ENCODE data around the gene TFIP11.

The TFIP11 gene

DNA sequence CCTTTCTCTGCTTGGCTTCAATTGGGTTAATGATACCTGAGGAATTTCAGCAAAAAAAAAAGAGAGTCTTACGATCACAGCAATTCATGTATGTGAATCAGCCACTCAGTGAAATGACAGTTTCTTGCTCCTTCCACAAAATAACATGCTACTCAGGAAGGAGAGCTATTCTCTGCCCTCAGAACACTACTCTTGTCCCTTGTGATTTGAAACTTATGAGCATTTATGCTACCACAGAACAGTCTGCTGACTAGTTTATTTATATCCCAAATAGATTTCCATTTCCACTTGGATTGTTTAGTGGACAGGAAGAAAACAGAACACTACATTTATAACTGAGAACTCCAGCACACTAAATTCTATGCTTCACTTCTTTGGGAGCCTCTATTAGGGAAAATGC is 8.5 kb downstream of the TFIP11 start:
- TF ChIP-seq GABPA (IDR thresholded peaks at IDR 0.05; ENCODE audit: low read depth) (no peak), CTCF (IDR thresholded peaks at IDR 0.05; ENCODE audit: insufficient read depth, low read length) (no peak), SPI1 (IDR thresholded peaks at IDR 0.05; ENCODE audit: borderline replicate concordance, low read depth) (no peak), POLR2AphosphoS5 (IDR thresholded peaks at IDR 0.05; ENCODE audit: low read depth) (no peak), REST (IDR thresholded peaks at IDR 0.05; ENCODE audit: insufficient replicate concordance, low read depth) (no peak)
- no peak for DNase-seq (ENCODE audit: low read depth in 1 of 2, low spot score in 1 of 2)
- Histone ChIP-seq H3K4me3 (replicated peaks; ENCODE audit: insufficient read depth, low read length) (no peak overlapping the region), H3K27ac (replicated peaks) (0 out of 2 replicates have a peak overlapping the region, but pooled peaks have one; percentile 31), H3K27me3 (ENCODE audit: insufficient read depth, poor library complexity, severe bottlenecking) (no peaks in the 10 kb centered on the region)

GRCh38 chr22:26502688-26503561 is 9.3 kb downstream of the TFIP11 start:
- TF ChIP-seq CTCF (IDR thresholded peaks at IDR 0.05; ENCODE audit: insufficient read depth, low read length) (peak; percentile 60), REST (IDR thresholded peaks at IDR 0.05; ENCODE audit: insufficient replicate concordance, low read depth) (no peak), GABPA (IDR thresholded peaks at IDR 0.05; ENCODE audit: low read depth) (no peak), POLR2AphosphoS5 (IDR thresholded peaks at IDR 0.05; ENCODE audit: low read depth) (no peak), SPI1 (IDR thresholded peaks at IDR 0.05; ENCODE audit: borderline replicate concordance, low read depth) (peak; percentile 84)
- peak in 1 of 2 experiments; percentile 88 for DNase-seq (ENCODE audit: low read depth in 1 of 2, low spot score in 1 of 2)
- Histone ChIP-seq H3K27me3 (ENCODE audit: insufficient read depth, poor library complexity, severe bottlenecking) (no peaks in the 10 kb centered on the region), H3K4me3 (replicated peaks; ENCODE audit: insufficient read depth, low read length) (no peak overlapping the region), H3K27ac (replicated peaks) (peak overlapping the region; percentile 31; the same call in 1 of the 2 replicates)

- no peaks in the 10 kb centered on the region for H3K27me3 ChIP-seq (ENCODE audit: insufficient read depth, poor library complexity, severe bottlenecking)
- H3K4me3 ChIP-seq (replicated peaks; ENCODE audit: insufficient read depth, low read length), result no peak overlapping the region
- no peak for DNase-seq (ENCODE audit: low read depth in 1 of 2, low spot score in 1 of 2)
- TF ChIP-seq POLR2AphosphoS5 (IDR thresholded peaks at IDR 0.05; ENCODE audit: low read depth) (no peak), GABPA (IDR thresholded peaks at IDR 0.05; ENCODE audit: low read depth) (no peak), SPI1 (IDR thresholded peaks at IDR 0.05; ENCODE audit: borderline replicate concordance, low read depth) (no peak), REST (IDR thresholded peaks at IDR 0.05; ENCODE audit: insufficient replicate concordance, low read depth) (no peak), CTCF (IDR thresholded peaks at IDR 0.05; ENCODE audit: insufficient read depth, low read length) (no peak)
- no peak overlapping the region for H3K27ac ChIP-seq (replicated peaks)
These were observed 10.3 kb downstream of the TFIP11 start for GRCh38 chr22:26501996-26502395.

All from HL-60 (cell line).